Pancreas (tissue), 10 donors: ENCODE results near the gene SFTPA2. TPM values are rescaled to one million over a fixed set of nuclear protein-coding genes. Genes with fewer than 3 reads are reported as not detected.
"Not testable (repeated sequence)": the region's sequence is repeated elsewhere in the genome, so short reads cannot be mapped to it uniquely, and the experiment has no call there.

ENCODE experiments used
- ATAC-seq, 4 donors: fragments of 200-7000 bp; cut with Tn5 transposase; one replicate each; pipeline versions ENCODE4 v1.8.0 to v1.9.1; 2020; ENCODE audit warnings: mild to moderate bottlenecking in 4 of 4, moderate library complexity in 4 of 4
- DNase-seq, 6 donors: peaks; one replicate each; pipeline ENCODE4 v3.0.0-alpha.2; 2020
- FAIRE-seq: peaks from 2 replicates; lab custom pipeline; 2012; peaks lifted over from hg19 to GRCh38; lab: Jason Lieb, UNC
- H3K27ac ChIP-seq, 4 donors: fragments of 200-600 bp; sonication (generic); 1 replicate in 3 of 4; 2 replicates in 1 of 4; pipeline versions ENCODE4 v1.5.0 to v1.8.0; 2020
- H3K27me3 ChIP-seq, 4 donors: fragments of 200-600 bp; one replicate each; pipeline ENCODE4 v1.8.0; 2021
- H3K36me3 ChIP-seq, 3 donors: fragments of 200-600 bp; sonication (generic) in 1 of 3; one replicate each; pipeline versions ENCODE4 v1.5.0 to v1.8.0; 2020 to 2021
- H3K4me1 ChIP-seq, 3 donors: fragments of 200-600 bp; one replicate each; pipeline ENCODE4 v1.8.0; 2021
- H3K4me3 ChIP-seq, 4 donors: fragments of 200-600 bp; sonication (generic) in 2 of 4; one replicate each; pipeline versions ENCODE4 v1.5.0 to v1.8.0; 2020 to 2021
- H3K9me3 ChIP-seq, 4 donors: fragments of 200-600 bp; one replicate each; pipeline ENCODE4 v1.8.0; 2021
- CTCF ChIP-seq, 4 donors: fragments of 200-600 bp; sonication (generic) in 3 of 4; IDR thresholded peaks; one replicate each; pipeline versions ENCODE4 v1.5.0 to v1.8.0; 2021; ENCODE audit warnings: antibody characterized with exemption in 4 of 4
- WGBS, 2 donors: extraction: QIAGEN DNeasy Blood & Tissue Kit; methylation state at CpG; one replicate each; pipeline ENCODE4 v1.1.7; 2013; 5-methylcytosine and 5-hydroxymethylcytosine counted together
- intact Hi-C, 3 donors: fragments of 100-400 bp; cut with DNase I; formaldehyde crosslinking; loops; one replicate each; pipeline versions ENCODE4 v1.11.1 to v1.14.2; 2022
- polyA plus RNA-seq, 2 donors: library from polyadenylated mRNA; stranded (reverse); fragments of 200-250 nt; gene quantifications; one replicate each; pipeline ENCODE4 v1.2.3, GENCODE V29; 2013
- total RNA-seq, 6 donors: library from RNA; stranded (reverse); fragmentation: NEBNext Ultra II Directional in 4 of 6; extraction: Animal tissue kit (Norgen Biotek cat#: 25700) in 4 of 6; gene quantifications; one replicate each; pipeline versions ENCODE4 v1.2.1 to v1.2.4, GENCODE V29; 2021 to 2023
- donor health status: healthy with polysubstance abuse.
- donor health status: DM: no; HTN: no; CAD: no; lungs with moderate emphysema.
- donor health status: DM: no; HTN: no; CAD: no.
- donor health status: control.
- donor health status: control.
- donor health status: Bipolar disorder and iron deficiency.
- donor health status: DM: yes; HTN: yes; CAD: no.
- donor health status: DM: no; HTN: no; CAD: no.
- donor health status: DM: no; HTN: no; CAD: no.
- donor health status: DM: yes; HTN: yes; CAD: no.

Gene SFTPA2
- total and polyA plus RNA-seq, 8 donors: 0.52 to 11.6 (median 1.6) TPM

- H3K4me1 ChIP-seq: no peaks in the 10 kb centered on the region
- no peak for TF ChIP-seq CTCF (IDR thresholded peaks at IDR 0.05)
- ATAC-seq (no peak), DNase-seq (no peak), FAIRE-seq (no peak)
- no peak overlapping the region for H3K27ac ChIP-seq
- H3K36me3 ChIP-seq: no peaks in the 10 kb centered on the region
- no peak overlapping the region for H3K4me3 ChIP-seq
- H3K27me3 ChIP-seq: no peaks in the 10 kb centered on the region
- intact Hi-C loops: no loop called here
- WGBS, 2 donors: 80 to 84% methylated on average over 6 of the region's 6 CpGs
- H3K9me3 ChIP-seq: no peaks in the 10 kb centered on the region
Observed at GRCh38 chr10:79582096-79582495, 21.9 kb upstream of the SFTPA2 start.

GRCh38 chr10:79581044-79581443 lies 20.8 kb upstream of the SFTPA2 start:
- H3K27me3 ChIP-seq: no peaks in the 10 kb centered on the region
- H3K9me3 ChIP-seq: no peaks in the 10 kb centered on the region
- DNase-seq (no peak), ATAC-seq (no peak), FAIRE-seq (no peak)
- no peak overlapping the region for H3K4me3 ChIP-seq
- intact Hi-C loops: no loop called here
- H3K27ac ChIP-seq: no peak overlapping the region
- TF ChIP-seq CTCF (IDR thresholded peaks at IDR 0.05): no peak
- H3K36me3 ChIP-seq: no peaks in the 10 kb centered on the region
- no peaks in the 10 kb centered on the region for H3K4me1 ChIP-seq

- no peak for TF ChIP-seq CTCF (IDR thresholded peaks at IDR 0.05)
- H3K4me3 ChIP-seq: no peak overlapping the region
- H3K36me3 ChIP-seq: no peaks in the 10 kb centered on the region
- DNase-seq (no peak), FAIRE-seq (peak; percentile 17), ATAC-seq (no peak)
- H3K9me3 ChIP-seq: no peaks in the 10 kb centered on the region
- H3K27me3 ChIP-seq: no peaks in the 10 kb centered on the region
- intact Hi-C loops: no loop called here
- 87 to 95% methylated on average over 2 of the region's 2 CpGs for WGBS, 2 donors
- no peaks in the 10 kb centered on the region for H3K4me1 ChIP-seq
- H3K27ac ChIP-seq: no peak overlapping the region
Observed at GRCh38 chr10:79579361-79579760, 19.2 kb upstream of the SFTPA2 start.

GRCh38 chr10:79570624-79571023 lies 10.4 kb upstream of the SFTPA2 start:
- H3K36me3 ChIP-seq, FAIRE-seq, H3K4me1 ChIP-seq, DNase-seq, H3K9me3 ChIP-seq, H3K27ac ChIP-seq, intact Hi-C loops, H3K27me3 ChIP-seq, ATAC-seq, H3K4me3 ChIP-seq: not testable (repeated sequence)
- 72 to 75% methylated on average over 6 of the region's 6 CpGs for WGBS, 2 donors

GRCh38 chr10:79563426-79563825 lies 3.2 kb upstream of the SFTPA2 start:
- Histone ChIP-seq H3K36me3 (no peaks in the 10 kb centered on the region), H3K4me1 (peaks cover 0 to 15% (median 9%) of the 10 kb centered on the region in 3 donors), H3K27ac (no peak overlapping the region), H3K9me3 (no peaks in the 10 kb centered on the region), H3K4me3 (no peak overlapping the region), H3K27me3 (no peaks in the 10 kb centered on the region)
- 62 to 72% methylated on average over 4 of the region's 4 CpGs for WGBS, 2 donors
- intact Hi-C loops: no loop called here
- ATAC-seq (no peak), FAIRE-seq (no peak), DNase-seq (no peak)
- TF ChIP-seq CTCF (IDR thresholded peaks at IDR 0.05): no peak
